GM21529 (cell line): ENCODE data around the gene OIP5.
"Not testable (repeated sequence)": the region's sequence is repeated elsewhere in the genome, so short reads cannot be mapped to it uniquely, and the experiment has no call there.

Source experiments
- ATAC-seq: cut with Tn5 transposase; IDR thresholded peaks from one replicate; pipeline ENCODE4 v1.9.1; 2021; ENCODE audit not compliant: unreplicated experiment

The OIP5 gene

DNA sequence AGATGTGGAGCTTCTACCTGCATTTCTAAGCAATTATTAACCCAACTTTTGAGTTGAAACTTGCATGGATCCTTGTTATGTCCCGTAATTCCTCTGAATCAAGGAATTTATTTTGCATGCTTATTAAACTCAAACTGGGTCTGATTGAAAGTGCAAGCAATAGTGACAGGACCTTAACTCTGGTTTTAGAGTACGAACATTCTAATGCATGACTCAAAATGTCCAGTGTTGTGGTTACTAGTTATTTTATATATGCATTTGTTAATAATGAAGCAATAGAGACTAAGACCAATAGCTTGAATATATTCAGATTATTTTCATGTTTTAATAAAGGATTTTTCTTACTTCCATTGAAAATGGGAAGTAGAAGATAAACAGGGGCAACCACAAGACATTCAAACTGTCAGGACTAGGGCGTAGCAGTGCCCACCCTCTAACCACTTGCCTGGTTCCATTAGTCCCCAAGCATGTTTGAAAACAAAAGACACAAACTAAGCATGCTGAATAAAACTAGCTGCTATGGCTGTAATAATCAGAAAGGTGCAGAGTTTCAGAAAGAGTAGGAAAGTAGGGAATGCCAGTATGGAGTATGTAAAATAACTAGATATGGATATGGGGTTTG, 28.1 kb downstream of the OIP5 start:
- no peak for ATAC-seq

DNA sequence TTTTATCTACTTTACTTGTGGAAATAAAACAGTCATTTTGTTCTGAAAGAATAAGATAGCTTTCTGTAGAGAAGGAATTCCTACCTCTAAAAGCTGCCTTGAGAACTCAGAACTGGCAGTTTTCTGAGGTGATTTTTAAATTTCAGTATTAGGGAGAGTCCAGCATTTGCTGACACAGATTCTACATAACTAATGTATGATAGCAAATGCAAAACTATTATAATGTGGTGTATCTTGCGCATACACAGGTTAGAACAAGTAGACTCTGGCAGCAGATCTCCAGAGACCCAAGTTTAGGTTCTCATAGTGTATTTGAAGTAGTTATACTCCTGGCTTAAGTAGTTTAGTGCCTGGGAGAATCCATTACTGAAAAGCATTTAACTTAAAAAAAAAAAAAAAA, 30.8 kb downstream of the OIP5 start:
- ATAC-seq = no peak

DNA sequence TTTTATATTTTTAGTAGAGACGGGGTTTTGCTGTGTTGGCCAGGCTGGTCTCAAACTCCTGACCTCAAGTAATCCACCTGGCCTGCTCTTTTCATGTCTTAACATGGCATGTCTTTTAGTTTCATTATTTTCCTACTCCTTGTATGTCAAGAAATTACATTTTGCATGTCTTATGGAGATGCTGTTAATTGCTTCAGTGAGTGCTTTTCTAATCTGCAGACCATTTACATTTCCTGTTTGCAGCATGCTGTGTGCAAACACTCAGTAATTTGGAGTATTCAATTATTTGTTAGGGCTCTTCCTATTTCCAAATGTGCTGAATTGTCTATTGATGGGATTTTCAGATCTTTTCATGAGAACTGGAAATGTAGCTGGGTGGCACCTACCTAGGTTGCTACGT, 31.3 kb downstream of the OIP5 start:
- not testable (repeated sequence) for ATAC-seq

DNA sequence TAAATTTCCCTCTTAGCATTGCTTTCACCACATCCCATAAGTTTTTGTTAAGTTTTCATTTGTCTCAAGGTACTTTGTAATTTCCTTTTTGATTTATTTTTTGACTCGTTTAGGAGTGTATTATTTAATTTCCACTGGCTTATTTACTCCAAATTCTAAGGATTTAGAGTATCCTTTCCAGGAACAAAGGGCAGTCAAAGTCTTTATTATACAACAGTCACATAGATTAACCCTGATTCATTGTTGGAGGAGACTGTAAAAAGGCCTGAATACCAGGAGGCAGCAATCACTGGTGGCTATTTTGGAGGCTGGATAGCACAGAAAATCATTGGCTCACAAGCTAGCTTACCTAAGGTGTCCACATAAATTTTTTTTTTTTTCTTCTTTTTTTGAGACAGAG, 39.9 kb downstream of the OIP5 start:
- no peak for ATAC-seq

DNA sequence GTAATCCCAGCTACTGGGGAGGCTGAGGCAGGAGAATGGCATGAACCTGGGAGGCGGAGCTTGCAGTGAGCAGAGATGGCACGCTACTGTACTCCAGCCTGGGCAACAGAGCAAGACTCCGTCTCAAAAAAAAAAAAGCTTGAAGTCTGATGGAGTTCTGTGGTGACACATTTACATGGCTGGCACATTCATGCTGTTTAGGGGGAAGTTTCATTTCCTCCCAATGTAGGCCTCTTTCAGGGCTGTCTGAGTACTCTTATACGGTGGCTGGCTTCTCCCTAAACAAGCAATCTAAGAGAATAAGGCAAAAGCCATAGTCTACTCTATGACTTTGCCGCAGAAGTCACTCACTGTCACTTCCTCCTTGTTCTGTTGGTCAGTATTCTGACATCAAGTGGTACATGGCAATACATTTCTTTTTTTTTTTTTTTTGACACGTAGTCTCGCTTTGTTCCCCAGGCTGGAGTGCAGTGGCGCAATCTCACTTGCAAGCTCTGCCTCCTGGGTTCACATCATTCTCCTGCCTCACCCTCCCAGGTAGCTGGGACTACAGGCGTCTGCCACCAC, 41.2 kb downstream of the OIP5 start:
- ATAC-seq = peak; percentile 64

DNA sequence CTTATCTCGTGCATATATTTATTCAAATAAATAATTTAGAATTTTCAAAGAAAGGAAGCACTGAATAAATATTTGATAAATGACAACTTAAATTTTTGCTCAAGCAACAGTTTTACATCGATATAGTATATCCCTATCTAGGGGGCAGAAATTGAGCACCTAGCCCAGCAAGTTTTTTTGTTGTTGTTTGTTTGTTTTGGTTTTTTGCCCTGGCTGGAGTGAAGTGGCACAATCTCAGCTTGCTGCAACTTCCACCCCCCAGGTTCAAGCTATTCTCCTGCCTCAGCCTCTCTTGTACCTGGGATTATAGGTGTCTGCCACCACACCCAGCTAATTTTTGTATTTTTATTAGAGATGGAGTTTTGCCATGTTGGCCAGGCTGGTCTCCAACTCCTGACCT, 42.4 kb downstream of the OIP5 start:
- no peak for ATAC-seq

DNA sequence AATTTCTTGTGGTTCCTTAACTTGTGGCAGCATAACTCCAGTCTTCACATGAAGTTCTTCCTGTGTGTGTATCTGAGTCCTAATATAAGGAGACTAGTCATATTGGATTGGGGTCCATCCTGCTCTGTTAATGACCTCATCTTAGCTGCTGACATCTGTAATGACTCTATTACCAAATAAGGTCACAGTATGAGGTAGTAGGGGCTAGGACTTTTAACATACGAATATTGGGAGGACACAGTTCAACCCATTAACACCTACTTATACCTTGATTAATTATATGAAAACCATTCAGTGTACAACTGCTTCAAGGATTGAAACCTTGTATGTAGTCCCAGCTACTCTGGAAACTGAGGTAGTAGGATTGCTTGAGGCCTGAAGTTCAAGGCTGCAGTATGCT, 43.9 kb downstream of the OIP5 start:
- ATAC-seq = no peak

DNA sequence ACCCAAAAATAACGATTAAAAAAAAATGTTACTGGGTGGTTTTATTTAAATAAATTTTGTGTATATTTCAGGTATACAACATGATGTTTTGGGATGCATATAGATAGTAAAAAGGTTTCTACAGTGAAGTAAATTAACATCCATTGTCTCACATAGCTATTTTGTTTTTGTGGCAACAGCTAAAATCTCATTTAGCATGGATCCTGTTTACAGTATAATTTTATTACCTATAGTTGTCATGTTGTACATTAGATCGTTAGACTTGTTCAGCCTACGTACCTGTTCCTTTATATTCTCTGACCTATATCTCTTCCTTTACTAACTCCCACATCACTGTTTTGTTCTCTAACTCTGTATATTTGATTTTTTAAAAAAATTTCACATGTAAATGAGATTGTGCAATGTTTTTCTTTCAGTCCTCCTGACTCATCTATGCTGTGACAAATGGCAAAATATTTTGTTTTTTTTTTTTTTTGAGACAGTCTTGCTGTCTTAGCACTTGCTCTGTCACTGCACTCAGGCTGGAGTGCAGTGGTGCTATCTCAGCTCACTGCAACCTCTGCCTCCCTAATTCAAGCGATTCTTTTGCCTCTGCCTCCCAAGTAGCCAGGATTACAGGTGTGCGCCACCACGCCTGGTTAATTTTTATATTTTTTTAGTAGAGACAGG, 45.6 kb downstream of the OIP5 start:
- ATAC-seq = no peak

DNA sequence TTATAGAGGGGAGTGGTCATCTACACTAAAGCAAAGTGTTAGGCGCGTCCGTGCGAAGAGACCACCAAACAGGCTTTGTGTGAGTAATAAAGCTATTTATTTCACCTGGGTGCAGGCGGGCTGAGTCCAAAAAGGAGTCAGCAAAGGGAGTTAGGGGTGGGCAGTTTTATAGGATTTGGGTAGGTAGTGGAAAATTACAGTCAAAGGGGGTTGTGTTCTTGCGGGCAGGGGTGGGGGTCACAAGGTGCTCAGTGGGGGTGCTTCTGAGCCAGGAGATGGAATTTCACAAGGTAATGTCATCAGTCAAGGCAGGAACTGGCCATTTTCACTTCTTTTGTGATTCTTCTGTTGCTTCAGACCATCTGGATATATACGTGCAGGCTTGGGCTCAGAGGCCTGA, 47.1 kb downstream of the OIP5 start:
- ATAC-seq = no peak

DNA sequence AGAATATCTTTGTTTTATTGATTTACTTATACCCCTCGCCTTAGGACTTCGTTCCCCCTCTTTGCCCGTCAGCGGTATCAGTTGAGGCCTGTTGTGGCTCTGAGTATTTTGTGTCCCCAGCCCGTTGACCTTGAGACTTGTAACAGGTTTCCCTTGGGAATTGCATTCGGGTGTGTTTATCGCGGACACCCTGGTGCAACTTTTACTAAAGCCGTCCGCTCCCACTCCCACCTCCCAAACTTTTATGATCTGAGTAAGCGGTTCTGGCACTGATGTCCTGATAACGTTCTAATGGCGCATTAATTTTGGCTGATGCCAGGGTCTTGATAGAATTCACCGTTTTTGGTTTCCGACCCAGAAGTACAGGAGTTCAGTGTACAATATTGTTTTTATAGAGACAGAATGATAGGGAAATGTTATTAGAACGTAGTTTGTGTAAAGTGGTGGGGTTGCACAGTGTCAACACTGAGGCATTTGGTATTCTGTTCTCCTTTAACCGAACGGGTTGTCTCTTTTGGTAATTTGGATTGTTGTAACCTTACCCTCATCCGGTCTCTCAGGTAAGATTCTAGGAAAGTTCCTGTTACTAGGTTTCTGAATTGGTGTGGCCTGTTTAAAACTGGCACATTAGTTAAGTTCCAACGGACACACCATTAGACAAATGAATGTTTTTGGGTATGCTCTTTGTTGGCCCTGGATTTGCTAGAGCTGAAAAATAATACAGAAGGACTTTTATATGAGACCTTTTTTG, 47.8 kb downstream of the OIP5 start:
- no peak for ATAC-seq

DNA sequence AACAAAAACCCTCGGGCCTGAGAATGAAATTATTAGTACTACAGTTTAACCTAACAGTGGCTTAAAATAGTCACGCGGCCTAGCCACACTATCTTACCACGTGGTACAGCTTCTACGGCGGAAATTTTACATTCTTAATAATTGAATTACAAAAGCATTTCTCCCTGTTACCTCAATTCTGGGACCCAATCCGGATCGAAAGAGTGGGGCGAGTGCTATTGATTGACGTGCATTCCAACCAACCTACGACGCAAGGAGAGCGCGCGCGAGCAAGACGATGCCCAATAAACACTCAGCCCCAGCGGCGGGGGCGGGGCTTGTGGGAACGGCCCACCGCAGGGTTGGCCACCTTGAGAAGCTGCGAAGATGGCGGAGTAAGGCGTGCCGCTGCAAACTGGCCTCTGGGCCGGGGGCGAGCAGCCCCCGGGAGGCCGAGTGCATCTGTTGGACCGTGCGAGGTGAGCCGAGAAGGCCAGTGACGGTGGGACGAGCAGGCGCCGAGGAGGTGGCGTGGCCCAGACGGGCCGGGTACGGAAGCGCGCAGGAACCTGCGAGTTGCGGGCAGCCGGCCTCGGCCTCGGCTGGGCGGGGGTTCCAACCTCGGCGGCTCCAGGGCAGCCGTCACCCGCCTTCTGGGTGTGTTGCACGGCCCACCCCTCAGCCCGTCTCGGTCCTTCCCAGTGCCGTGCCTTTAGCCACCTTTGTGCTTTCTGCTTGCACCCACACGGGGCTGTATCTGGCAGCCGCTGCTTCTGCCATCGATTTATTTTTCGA, 48.6 kb downstream of the OIP5 start:
- ATAC-seq = peak; percentile 98

DNA sequence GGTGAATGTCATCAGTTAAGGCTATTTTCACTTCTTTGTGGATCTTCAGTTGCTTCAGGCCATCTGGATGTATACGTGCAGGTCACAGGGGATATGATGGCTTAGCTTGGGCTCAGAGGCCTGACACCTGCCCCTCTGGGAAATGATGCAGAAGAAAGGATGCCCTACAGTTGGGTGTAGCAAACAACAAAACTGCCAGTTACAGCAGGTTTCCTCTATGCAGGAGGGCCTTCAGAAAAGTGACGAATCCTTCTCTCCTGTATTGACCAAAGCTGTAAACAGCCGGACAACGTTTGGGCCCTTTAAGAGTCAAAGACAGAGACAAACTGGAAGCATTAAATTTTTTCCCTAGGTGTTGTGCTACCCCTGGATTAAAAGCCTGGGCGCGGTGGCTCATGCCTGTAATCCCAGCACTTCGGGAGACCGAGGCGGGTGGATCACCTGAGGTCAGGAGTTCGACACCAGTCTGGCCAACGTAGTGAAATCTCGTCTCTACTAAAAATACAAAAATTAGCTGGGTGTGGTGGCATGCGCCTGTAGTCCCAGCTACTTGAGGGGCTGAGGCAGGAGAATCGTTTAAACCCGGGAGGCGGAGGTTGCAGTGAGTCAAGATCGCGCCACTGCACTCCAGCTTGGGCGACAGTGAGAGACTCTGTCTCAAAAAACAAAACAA, 49.3 kb downstream of the OIP5 start:
- ATAC-seq = not testable (repeated sequence)

DNA sequence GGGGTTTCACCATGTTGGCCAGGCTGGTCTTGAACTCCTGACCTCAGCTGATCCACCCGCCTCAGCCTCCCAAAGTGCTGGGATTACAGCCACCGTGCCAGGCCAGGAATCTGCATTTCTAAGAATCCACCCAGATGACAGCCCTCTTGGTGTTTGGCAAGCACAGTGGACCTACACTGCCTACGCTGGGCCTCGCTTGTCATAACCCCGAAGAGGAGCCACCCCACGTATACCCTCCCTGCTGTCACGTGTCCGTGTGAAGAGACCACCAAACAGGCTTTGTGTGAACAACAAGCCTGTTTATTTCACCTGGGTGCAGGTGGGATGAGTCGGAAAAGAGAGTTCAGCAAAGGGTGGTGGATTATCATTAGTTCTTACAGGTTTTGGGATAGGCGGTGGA, 50.0 kb downstream of the OIP5 start:
- not testable (repeated sequence) for ATAC-seq

DNA sequence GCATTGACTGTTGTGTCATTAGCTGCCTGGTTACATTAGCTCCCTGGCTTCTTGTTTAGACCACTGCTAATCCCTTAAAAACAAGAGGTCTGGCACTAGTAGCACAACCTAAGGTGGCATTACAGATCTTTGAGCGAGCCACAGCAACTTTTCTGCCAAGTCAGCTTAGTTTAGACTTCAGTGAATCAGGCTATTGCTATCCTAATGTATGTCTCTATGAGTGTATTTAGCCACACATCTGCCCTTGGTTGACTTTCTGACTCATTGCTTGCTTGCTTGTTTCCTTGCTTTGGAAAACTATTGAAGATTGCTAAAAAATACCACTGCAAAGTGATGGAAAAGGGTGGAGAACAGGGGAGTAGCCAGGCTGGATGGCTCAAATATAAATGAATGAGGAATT, 51.2 kb downstream of the OIP5 start:
- no peak for ATAC-seq

DNA sequence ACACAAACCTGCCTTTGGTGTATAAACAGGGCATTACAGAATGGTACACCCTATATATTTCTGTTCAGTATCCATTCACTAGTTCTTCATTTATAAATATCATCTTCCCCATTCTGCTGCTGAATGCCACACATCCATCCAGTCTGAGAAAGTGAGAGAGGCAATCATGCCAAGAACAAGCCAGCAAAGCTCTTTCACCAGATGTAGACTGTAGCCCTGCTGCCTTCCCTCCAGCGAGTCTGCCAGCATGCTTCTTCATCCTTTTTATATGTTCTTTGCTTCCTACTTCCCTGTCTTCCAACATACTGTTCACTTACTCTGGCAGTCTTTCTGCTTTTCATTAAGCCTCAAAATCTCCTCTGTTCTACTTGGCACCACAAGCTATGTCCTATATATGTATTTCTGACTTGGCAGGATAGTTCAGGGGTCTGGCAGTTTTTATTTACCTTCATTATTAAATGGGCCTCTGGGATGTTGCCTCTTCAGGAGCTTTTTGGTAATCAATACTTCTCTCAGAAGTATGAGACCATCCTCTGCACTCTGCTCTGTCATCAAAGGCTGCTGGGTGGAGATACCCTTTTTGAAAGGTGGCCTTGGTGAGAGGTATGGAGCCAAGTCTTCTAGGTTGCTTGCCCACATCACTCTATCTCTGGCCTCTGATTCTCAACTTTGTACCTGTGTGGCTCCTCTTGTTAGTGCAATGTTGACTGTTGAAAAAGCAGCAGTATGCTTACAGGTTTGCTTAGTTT, 52.7 kb downstream of the OIP5 start:
- no peak for ATAC-seq

DNA sequence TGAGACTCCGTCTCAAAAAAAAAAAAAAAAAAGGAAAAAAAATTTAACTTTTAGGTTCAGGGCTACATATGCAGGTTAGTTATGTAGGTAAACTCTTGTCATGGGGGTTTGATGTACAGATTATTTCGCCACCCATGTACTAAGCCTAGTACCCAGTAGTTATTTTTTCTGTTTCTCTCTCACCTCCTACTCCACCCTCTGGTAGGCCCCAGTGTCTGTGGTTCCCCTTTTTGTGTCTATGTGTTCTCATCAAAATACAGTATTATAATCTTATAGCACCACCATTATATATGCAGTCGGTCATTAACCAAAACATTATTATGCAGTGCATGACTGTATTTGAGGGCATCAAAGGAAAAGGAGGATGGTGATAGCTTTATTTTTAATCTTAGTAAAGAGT, 54.1 kb downstream of the OIP5 start:
- ATAC-seq = no peak

DNA sequence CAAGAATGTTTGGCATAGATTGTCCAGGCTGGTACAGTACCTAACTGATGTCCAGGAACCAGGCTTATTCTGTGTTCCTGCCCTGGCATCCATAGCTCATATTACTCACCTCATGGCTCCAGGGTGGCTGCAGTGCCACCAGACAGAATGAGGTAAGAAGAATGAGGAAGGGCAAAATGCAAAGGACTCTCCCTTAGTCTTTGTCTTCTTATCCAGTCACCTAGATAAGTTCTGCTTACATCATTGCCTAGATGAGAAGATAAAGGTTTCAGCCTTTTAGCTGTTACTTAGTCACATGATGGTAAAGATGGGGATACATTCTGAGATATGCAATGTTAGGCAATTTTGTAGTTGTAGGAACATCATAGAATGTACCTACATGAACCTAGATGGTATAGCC, 55.6 kb downstream of the OIP5 start:
- no peak for ATAC-seq

DNA sequence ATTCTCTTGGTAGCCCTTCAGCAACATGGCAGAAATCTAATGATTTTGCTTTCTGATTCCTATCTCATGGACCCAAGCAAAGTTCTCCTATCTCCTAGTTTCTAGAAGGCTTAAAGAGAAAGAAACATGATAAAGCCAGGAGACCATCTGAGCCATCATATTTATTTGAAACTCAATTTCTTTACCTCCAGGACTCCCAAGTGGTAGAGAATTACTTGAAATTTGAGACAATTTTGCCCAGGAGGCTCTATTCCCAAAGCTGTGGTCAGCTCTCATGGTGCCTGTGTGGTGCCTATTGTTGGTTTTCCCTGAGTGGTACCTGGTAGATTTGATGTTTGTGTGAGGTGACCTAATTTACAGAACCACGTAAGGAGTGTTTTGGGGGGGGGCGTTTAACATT, 62.5 kb downstream of the OIP5 start:
- ATAC-seq = no peak

DNA sequence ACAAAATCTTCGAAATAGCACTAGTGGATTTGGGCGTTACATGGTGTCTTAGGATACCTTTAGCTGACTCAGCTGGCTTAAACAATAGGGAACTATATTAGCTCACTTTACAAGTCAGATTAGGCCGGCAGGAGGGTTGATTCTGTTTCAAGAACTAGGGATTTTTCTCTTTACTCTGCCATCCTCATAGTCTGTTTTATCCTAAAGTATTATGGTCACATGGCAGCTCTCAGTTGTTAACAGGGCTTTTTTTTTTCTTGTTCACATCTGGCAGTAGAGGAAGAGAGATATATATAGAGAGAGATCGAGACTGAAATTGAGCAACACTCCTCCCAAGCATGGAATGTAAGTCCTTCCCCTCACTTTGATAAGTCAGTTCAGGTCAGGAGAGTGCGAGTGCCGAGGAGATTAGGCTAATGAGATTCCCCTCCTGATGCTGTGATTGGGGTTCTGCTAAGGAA, 68.5 kb downstream of the OIP5 start:
- no peak for ATAC-seq

DNA sequence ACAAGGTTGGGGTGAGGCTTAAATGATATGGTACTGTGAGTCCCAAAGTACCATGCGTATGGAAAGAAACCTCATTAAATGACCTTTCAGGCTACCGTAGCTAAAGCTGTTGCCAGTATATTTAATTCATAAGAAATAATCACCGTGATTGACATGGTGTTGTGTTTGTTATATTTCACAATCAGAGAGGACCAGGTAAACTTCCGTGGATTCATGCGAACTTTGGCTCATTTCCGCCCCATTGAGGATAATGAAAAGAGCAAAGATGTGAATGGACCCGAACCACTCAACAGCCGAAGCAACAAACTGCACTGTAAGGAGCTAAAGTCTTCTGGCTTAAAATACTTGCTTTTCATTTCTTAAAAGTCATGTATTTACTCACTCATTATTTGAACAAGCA, 69.8 kb downstream of the OIP5 start:
- ATAC-seq = no peak
